ENCODE measurements around the gene EXOSC3.

Gene EXOSC3

DNA sequence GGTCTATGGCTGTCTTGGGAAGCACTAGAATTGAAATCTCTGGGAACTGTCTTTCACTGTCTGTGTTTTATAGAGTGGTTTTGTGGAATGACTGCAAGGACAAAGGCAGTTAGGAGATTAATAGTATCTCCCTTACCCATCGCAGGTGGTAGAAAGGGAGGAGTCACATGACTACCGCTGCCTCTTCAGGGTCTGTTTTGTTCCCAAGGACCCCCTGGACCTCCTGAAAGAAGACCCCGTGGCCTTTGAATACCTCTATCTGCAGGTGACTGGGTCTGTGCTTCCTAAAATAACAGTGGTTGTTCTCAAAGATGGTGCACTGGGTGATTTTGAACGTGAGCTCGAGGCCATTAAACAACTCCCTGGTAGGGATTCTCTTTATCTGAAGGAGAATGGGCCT lies 54.0 kb downstream of the EXOSC3 start:
- no peak for DNase-seq

DNA sequence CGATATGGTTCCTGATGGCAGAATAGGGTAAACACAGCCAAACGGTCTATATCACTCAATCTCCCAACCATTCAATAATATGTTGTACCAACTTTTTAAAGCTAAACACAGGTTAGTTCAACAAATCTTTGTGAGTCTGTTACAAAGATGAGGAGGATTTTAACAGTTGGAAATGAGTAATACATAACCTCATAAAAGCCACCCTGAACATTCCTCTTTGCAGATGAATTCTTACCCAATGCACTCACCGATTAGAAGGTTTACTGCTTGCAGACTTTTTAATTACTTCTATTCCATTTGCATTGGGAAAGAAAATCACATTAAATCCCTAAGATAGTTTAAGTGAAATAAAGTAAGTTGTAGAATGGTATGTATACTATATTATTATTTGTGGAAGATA lies 54.6 kb downstream of the EXOSC3 start:
- no peak for DNase-seq

All from suppressor macrophage treated with lipopolysaccharide for 4 hours (primary cell).